ENCODE measurements around the gene IRX4.

Gene IRX4

DNA sequence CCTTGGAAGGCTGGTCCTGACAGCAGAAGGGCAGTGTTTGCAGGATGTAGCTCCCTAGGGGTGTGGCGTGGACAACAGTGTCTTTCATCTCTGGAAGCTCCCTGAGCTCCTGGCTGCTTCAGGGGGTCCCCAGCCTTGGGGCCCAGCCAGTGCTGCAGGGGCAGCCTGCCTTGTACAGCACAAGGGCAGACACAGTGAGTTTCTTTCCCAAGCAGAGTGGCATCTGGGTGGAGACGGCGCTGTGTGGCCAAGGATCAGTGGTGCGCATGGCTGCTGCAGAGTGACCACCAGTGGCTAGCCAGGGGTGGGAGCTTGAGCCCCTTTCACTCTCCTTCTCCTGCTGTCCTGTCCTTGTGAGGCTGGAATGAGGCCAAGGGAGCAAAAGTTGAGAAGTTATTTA is 7.6 kb upstream of the IRX4 start:
- DNase-seq: no peak

DNA sequence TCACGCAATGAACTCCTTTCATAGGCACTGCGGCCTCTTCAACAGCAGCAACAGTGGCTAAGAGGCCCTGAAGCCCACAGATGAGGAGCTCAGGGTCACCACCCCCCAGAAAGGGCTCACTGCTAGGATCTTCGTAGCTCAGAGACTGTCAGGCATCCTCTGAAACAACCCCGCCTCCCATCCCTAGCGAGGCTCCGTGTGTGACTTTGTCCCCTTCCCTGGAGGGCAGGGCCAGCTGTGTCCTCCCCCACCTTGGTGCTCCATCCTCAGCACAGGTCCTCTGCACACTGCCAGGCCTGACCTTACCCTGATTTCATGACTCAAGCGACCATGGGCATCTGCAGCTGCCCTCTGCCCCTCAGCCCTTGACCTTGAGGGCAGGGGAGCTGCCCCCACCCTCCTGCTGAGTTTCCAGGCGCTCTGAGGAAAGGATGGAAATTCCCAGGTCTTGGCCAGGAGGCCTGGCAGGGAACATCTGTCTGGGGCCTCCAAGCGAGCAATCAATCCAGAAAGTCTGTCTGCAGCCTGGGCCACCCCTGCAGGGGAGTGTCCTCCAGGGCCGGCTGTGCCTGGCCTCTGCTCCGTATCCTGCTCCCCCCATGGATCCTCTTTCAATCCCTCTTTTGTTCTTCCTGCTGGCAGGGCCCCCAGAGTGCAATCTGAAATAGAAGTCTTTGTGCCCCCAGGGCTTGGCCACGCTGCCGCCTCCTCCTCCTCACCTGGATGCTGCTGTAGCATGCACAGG is 6.8 kb upstream of the IRX4 start:
- DNase-seq: no peak

DNA sequence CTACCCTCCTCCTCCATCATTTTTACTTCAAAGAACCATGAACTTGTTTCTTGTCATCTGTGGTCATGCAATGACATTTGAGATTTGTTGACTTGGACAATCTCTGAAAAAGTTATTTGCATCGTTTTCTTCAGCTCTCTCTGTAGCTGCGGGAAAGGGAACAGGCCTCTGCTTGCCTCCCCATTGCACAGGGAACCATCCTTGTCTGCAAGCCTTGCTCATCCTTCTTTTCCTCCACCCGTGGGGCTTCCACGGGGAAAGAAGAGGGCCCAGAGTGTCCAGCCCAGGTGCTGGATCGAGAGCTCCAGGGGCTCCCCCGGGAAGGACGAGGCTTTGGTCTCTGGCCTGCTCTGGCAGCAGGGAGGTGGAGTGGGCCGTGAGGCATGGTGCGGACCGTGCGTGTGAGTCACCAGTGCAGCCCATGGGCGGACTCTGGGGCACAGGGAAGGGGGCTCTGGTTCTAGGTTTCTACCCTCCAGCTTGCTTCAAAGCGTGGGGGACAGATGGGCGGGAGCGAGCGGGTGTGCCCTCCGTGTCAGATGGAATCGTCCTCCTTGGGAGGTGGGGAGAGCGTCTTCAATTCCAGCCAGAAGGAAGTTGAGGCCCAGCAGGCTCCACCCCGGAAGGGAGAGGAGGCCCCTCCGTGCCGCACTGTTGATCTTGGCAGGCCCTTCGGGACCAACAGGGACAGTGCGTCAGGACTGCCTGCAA is 6.0 kb upstream of the IRX4 start:
- DNase-seq: no peak

DNA sequence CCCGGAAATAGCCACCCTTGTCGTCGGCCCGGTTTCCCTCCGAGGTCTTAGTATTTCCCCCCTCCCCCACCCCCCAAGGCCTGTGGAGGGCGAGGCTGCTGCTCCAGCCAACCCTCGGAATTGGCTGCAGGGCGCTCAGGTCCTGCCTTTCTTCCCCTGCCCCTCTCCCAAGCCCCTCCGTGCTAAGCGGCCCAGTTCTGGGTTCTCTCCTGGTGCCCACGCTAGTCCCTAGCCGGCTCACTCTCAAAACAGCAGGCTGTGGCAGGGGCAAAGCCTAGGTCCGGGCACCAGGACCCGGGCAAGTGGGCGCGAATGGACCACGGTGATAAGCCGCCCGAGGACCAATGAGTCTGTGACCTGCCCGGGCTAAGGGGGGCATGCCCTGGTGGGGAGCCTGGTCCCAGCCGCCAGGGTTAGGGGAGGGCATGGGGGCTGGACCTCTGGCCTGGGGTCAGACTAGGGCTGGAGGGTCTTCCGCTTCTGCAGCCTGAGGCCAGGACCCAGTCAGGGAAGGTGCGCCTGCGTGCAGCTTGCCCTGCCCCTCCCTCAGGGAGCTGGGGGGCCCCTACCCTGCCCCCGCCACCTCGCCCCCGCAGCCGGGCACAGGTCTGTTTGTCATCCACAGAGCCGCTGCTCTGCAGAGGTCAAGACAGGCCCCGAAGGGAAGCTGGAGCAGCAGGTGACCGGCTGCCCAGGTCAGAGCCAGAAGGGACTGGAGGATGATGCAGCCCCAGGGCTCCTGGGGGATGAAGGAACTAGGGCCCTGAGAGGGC is 5.0 kb upstream of the IRX4 start:
- DNase-seq: no peak

GRCh38 chr5:1886846-1887587 is 4.3 kb upstream of the IRX4 start:
- DNase-seq: no peak

DNA sequence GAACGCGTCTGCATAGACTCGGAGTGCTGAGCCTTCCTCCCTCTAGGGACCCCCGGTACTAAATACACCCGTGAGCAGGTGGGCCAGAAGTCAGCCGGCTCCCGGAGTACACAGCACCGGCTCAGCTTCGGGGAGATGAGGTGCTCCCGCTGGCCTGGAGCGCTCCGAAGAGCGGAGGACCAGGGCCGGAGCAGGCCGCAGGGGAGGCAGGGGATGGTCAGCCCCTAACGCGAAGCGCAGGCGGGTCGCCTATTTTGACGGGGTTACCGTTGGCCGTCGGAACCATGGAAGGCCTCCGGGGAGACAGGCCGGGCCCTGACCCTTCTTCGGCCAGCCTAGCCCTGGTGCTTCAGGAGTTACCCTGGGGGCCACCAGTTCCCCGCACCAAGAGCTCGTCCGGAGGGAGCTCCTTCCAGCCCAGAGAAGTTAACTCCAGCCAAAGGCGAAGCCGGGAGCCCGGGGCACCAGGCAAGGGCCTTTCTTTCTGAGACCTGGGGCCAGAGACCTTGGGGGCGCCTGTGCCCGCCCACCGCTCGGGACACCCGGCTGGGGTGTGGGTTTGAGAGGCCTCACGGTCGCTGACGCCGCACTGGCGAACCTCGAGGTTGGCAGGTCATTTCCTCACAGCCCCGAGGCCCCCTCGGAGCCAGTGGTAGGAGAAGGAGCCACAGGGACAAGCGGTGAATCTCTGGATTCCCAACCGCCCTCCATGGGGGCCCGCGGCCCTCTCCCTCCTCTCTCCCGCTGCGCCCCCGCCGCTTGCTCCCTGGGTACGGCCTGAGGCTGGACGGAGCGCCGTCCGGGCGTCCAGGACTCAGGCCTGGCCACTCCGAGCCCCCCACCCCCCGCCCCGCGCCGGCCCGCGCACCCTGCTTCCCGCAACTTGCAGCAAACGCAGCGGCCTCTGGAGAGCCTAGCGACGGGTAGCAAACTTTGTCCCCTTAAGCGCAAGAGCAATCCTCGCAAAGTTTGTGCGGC is 3.4 kb upstream of the IRX4 start:
- no peak for DNase-seq

DNA sequence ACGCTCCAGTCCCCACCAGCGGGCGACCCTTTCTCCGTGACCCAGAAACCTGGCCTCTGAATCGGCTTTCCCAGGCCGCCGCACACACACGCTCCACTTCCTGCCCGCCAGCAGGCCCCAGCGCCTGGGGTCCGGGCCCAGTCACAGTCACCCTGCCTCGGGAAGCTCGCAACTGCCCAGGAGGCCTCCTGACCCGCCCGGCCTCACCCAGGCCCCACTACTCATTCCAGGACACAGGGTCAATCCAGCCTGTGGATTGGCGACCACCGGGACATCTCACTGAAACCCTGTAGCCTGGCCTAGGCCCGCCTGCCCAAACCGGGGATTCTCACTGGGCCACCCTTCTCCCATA is 2.7 kb upstream of the IRX4 start:
- DNase-seq: no peak

- no peak for DNase-seq
These were observed 2.1 kb upstream of the IRX4 start for GRCh38 chr5:1884678-1885403.

DNA sequence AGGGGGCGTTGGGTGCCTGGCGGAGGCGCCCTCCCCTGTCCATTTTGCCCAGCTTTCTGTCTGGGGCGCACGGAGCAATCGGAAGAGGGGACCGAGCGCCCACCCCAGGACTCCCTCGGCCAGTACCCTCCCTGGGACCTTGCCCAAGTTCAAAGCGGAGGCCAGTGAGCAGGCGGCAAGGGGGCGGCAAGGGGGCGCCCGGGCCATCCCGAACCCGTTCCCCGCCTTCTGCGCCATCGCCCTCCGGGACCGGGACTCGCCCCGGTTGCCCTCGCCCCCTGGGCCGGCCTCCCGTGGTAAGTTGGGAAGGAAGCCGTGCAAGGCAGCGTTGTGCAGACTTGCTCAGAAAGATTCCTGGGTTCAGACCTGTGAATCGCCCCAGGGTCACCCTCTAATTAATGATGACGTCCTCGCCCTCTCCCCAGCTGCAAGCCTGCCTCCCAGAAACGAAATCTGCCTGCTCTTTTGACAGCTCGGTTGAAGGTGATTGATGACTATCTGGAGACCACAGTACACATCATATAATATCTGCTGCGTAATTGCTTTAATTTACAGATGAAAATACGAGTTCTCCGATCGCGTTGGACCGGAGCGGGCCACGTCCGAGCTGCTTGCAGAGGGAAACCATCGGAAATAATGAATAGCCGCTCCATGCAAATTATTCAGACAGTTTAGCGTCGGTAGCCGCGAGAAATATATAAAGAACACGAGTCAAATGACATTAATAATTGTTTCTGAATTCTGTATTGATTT is 1.4 kb upstream of the IRX4 start:
- no peak for DNase-seq

- no peak for DNase-seq
These were observed 597 bp upstream of the IRX4 start for GRCh38 chr5:1883120-1883924.

DNA sequence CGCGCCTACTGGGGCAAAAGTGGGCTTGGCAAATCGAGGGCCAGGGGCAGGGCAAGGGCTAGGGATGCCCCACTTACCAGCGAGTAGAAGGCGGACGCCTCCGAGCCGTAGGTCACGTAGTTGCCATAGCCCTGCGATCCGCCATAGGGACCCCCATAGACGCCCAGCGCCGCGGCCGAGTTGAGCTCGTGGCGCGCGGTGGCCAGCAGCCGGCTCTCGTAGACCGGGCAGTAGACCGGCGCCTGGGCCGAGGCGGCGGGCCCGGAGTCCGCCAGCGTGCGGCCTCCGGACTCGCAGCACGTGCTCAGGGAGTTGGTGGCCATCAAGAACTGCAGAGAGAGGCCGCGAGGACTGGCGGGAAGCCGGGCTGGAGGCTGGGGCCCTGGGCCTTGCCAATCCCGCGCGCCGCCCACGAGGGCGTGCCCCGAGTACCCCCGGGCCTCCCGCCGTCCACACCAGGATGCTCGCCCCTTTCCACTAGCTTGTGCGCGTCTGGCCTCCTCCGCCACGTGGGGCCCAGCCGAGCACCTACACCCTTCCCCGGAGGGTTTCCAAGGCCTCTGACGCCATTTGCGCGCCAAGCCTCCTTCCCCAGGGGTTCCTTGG is 891 bp downstream of the IRX4 start:
- no peak for DNase-seq

GRCh38 chr5:1881098-1881572 is 1.6 kb downstream of the IRX4 start:
- DNase-seq: no peak

- DNase-seq: no peak
These were observed 2.2 kb downstream of the IRX4 start for GRCh38 chr5:1880377-1881025.

DNA sequence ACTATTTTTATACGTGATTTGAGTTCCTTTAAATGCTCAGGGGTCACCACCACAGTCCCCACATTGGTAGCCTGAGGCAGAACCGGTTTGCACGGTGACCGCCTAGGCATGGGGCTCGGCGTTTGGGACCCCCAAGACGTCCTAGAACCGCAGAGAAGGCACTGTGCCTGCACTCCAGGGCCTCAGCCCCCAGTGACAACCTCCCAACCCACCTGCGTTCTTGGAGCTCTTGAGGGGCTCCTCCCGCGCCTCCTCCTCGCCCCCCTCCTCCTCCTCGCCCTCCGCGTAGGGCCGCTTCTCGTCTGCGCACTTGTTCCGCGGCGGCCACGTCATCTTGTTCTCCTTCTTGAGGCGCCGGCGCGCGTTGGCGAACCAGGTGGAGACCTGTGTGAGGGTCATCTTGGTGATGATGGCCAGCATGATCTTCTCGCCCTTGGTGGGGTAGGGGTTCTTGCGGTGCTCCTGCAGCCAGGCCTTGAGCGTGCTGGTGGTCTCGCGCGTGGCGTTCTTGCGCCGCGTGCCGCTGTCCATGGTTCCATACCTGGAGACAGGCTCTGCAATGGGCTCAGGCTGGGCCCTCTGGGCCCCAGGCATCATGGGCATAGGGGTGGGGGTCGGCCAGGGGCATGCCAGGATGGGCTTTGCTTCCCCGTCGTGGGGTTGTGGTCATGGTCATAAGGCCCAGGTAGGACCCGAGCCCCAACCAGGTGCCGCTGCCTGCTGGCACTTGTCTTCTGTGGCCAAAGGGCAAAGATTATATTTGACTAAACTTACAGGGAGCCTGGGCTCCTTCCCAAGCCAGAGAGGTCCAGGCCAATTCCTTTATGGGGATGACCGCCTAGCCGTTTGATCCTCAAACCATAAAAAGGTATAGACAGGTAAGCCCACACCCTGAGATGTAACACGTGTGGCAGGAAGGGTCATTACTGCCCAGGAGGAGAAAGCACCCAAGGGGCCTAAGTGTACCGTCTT is 3.1 kb downstream of the IRX4 start:
- no peak for DNase-seq

- no peak for DNase-seq
These were observed 4.5 kb downstream of the IRX4 start for GRCh38 chr5:1878050-1878849.

All from suppressor macrophage treated with lipopolysaccharide for 4 hours (primary cell).